ENCODE data around the gene NCK1.

The NCK1 gene

DNA sequence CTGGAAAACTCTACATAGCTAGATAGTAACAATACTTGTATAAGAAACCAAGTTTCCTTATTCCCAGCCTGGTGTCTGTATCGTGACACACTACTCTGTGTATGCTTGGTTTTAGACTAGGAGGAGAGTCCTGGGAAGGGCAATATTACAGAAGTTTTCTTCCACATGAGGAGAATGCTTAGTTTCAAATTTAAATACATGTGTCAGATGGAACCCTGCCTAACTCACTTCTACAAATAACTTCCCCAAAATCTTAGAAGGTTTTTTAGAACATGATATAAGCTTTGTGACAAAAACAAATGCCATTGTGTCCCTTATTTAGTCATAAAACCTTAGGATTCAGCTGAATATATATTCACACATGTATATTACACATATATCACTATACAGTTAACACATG is 88.6 kb downstream of the NCK1 start:
- Histone ChIP-seq H3K27ac (ENCODE audit: low read depth, low read length) (no peak overlapping the region), H2AFZ (ENCODE audit: insufficient read depth, low read length, poor library complexity) (no peak overlapping the region), H3K79me2 (ENCODE audit: control insufficient read depth, insufficient read depth, low read length, poor library complexity) (no peaks in the 10 kb centered on the region), H3K36me3 (ENCODE audit: control insufficient read depth in 1 of 2, insufficient read depth in 2 of 2, low read length in 2 of 2) (peaks cover 0 to 1% of the 10 kb centered on the region in 2 experiments), H4K91ac (ENCODE audit: low read depth, low read length) (no peak overlapping the region), H3K27me3 (ENCODE audit: insufficient read depth, low read length) (no peaks in the 10 kb centered on the region), H2BK120ac (ENCODE audit: insufficient read depth, low read length, poor library complexity) (no peak overlapping the region), H3K9ac (ENCODE audit: low read length) (no peak overlapping the region), H3K4me1 (ENCODE audit: control insufficient read depth in 1 of 2, insufficient read depth in 2 of 2, low read length in 2 of 2) (peaks cover 0 to 5% of the 10 kb centered on the region in 2 experiments), H3K79me1 (ENCODE audit: low read length) (no peaks in the 10 kb centered on the region), H2BK12ac (ENCODE audit: low read length) (no peak overlapping the region), H4K12ac (ENCODE audit: low read depth, low read length) (no peak overlapping the region), H3K23ac (ENCODE audit: low read length) (no peak overlapping the region), H4K8ac (ENCODE audit: low read depth, low read length) (no peak overlapping the region), H3K9me3 (ENCODE audit: insufficient read depth, low read depth, low read length) (no peaks in the 10 kb centered on the region), H2BK5ac (ENCODE audit: low read depth, low read length, poor library complexity) (no peak overlapping the region), H3K18ac (ENCODE audit: low read length) (no peak overlapping the region), H2AK5ac (ENCODE audit: low read length) (no peak overlapping the region), H3K4me2 (ENCODE audit: low read length) (no peak overlapping the region), H3K4ac (ENCODE audit: low read depth, low read length) (no peak overlapping the region), H3K4me3 (ENCODE audit: low read depth, low read length) (no peak overlapping the region), H3K14ac (ENCODE audit: low read length) (no peak overlapping the region)
- no CpG with 5 or more reads among the region's 1 CpG for WGBS (ENCODE audit: extremely low coverage, insufficient coverage, insufficient read length)
- DNase-seq: no peak

- Histone ChIP-seq H2BK120ac (ENCODE audit: insufficient read depth, low read length, poor library complexity) (no peak overlapping the region), H3K79me2 (ENCODE audit: control insufficient read depth, insufficient read depth, low read length, poor library complexity) (no peaks in the 10 kb centered on the region)
- WGBS (ENCODE audit: extremely low coverage, insufficient coverage, insufficient read length): no CpG with 5 or more reads among the region's 1 CpG
Observed at GRCh38 chr3:136952292-136952691, 90.3 kb downstream of the NCK1 start.

GRCh38 chr3:136954251-136954650 is 92.2 kb downstream of the NCK1 start:
- Histone ChIP-seq H3K79me2 (ENCODE audit: control insufficient read depth, insufficient read depth, low read length, poor library complexity) (no peaks in the 10 kb centered on the region), H3K79me1 (ENCODE audit: low read length) (no peaks in the 10 kb centered on the region), H4K12ac (ENCODE audit: low read depth, low read length) (no peak overlapping the region), H3K4me2 (ENCODE audit: low read length) (no peak overlapping the region), H3K23ac (ENCODE audit: low read length) (no peak overlapping the region), H3K27me3 (ENCODE audit: insufficient read depth, low read length) (no peaks in the 10 kb centered on the region), H3K4me3 (ENCODE audit: low read depth, low read length) (no peak overlapping the region), H3K18ac (ENCODE audit: low read length) (no peak overlapping the region), H2BK12ac (ENCODE audit: low read length) (no peak overlapping the region), H3K9me3 (ENCODE audit: insufficient read depth, low read depth, low read length) (no peaks in the 10 kb centered on the region), H3K9ac (ENCODE audit: low read length) (no peak overlapping the region), H3K27ac (ENCODE audit: low read depth, low read length) (no peak overlapping the region), H4K8ac (ENCODE audit: low read depth, low read length) (no peak overlapping the region), H3K4me1 (ENCODE audit: control insufficient read depth in 1 of 2, insufficient read depth in 2 of 2, low read length in 2 of 2) (peaks cover 7 to 14% of the 10 kb centered on the region in 2 experiments), H2AK5ac (ENCODE audit: low read length) (no peak overlapping the region), H3K4ac (ENCODE audit: low read depth, low read length) (no peak overlapping the region), H2AFZ (ENCODE audit: insufficient read depth, low read length, poor library complexity) (no peak overlapping the region), H2BK120ac (ENCODE audit: insufficient read depth, low read length, poor library complexity) (no peak overlapping the region), H3K36me3 (ENCODE audit: control insufficient read depth in 1 of 2, insufficient read depth in 2 of 2, low read length in 2 of 2) (no peaks in the 10 kb centered on the region), H3K14ac (ENCODE audit: low read length) (no peak overlapping the region), H2BK5ac (ENCODE audit: low read depth, low read length, poor library complexity) (no peak overlapping the region), H4K91ac (ENCODE audit: low read depth, low read length) (no peak overlapping the region)
- DNase-seq: peak in 1 of 2 donors; percentile 22
- WGBS (ENCODE audit: extremely low coverage, insufficient coverage, insufficient read length): no CpG with 5 or more reads among the region's 2 CpGs

More at GRCh38 chr3:136952292-136952691, 90.3 kb downstream of the NCK1 start:
- Histone ChIP-seq H3K23ac (ENCODE audit: low read length) (no peak overlapping the region), H3K18ac (ENCODE audit: low read length) (no peak overlapping the region), H4K91ac (ENCODE audit: low read depth, low read length) (no peak overlapping the region), H3K79me1 (ENCODE audit: low read length) (no peaks in the 10 kb centered on the region), H3K9ac (ENCODE audit: low read length) (no peak overlapping the region), H2AK5ac (ENCODE audit: low read length) (no peak overlapping the region), H2BK5ac (ENCODE audit: low read depth, low read length, poor library complexity) (no peak overlapping the region), H3K4me3 (ENCODE audit: low read depth, low read length) (no peak overlapping the region), H3K9me3 (ENCODE audit: insufficient read depth, low read depth, low read length) (no peaks in the 10 kb centered on the region), H3K27ac (ENCODE audit: low read depth, low read length) (no peak overlapping the region), H3K14ac (ENCODE audit: low read length) (no peak overlapping the region), H2AFZ (ENCODE audit: insufficient read depth, low read length, poor library complexity) (no peak overlapping the region), H3K36me3 (ENCODE audit: control insufficient read depth in 1 of 2, insufficient read depth in 2 of 2, low read length in 2 of 2) (no peaks in the 10 kb centered on the region), H3K4me2 (ENCODE audit: low read length) (no peak overlapping the region), H4K8ac (ENCODE audit: low read depth, low read length) (no peak overlapping the region), H3K27me3 (ENCODE audit: insufficient read depth, low read length) (no peaks in the 10 kb centered on the region), H4K12ac (ENCODE audit: low read depth, low read length) (no peak overlapping the region), H2BK12ac (ENCODE audit: low read length) (no peak overlapping the region), H3K4ac (ENCODE audit: low read depth, low read length) (no peak overlapping the region), H3K4me1 (ENCODE audit: control insufficient read depth in 1 of 2, insufficient read depth in 2 of 2, low read length in 2 of 2) (peaks cover 7 to 14% of the 10 kb centered on the region in 2 experiments)
- DNase-seq: peak; percentile 54 to 73

DNA sequence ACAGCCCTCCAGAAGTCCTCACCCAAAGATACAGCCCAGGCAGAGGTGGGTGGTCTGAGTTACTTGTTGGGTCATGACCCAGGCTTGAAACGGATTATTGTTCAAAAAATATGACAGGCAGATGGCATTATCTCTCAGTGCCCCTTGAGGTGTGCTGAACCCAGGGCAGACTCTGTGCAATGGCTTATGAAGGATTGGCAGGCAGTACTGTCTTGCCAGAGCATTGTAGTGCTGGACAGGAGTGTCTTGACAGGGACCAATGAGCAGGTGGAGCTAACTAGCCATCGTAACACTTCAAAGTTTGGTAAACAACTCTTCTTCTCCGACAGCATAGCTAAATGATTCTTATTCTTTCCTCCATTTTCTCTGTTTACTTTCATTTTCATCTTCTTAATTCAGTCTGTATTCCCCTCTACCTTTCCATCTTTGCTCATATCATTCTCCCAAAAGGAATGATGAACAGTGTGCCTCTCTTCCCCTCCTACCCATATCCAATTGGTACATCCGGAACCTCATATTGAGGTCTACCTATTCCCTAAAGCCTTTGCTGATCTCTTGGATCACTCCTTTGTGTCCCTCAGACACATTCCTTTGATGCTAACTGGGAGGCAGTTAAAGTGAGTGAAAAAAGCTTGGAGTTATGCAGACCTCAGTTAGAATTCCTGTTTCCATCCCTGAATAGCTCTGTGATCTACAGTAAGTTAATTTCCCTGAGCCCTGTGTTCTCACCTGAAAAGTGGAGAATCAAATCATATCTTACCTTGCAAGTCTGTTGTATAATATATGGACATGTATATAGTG is 93.2 kb downstream of the NCK1 start:
- H3K36me3 ChIP-seq (ENCODE audit: control insufficient read depth in 1 of 2, insufficient read depth in 2 of 2, low read length in 2 of 2): no peaks in the 10 kb centered on the region
- no peaks in the 10 kb centered on the region for H3K79me1 ChIP-seq (ENCODE audit: low read length)
- H2AFZ ChIP-seq (ENCODE audit: insufficient read depth, low read length, poor library complexity): no peak overlapping the region
- DNase-seq: peak in 1 of 2 donors; percentile 3
- no peak overlapping the region for H3K4me3 ChIP-seq (ENCODE audit: low read depth, low read length)
- H3K27ac ChIP-seq (ENCODE audit: low read depth, low read length): peak overlapping the region; percentile 16
- H3K79me2 ChIP-seq (ENCODE audit: control insufficient read depth, insufficient read depth, low read length, poor library complexity): no peaks in the 10 kb centered on the region
- no peaks in the 10 kb centered on the region for H3K9me3 ChIP-seq (ENCODE audit: insufficient read depth, low read depth, low read length)
- H3K4ac ChIP-seq (ENCODE audit: low read depth, low read length): no peak overlapping the region
- H3K14ac ChIP-seq (ENCODE audit: low read length): peak overlapping the region; percentile 60
- no peak overlapping the region for H2BK5ac ChIP-seq (ENCODE audit: low read depth, low read length, poor library complexity)
- no peak overlapping the region for H4K8ac ChIP-seq (ENCODE audit: low read depth, low read length)
- no peaks in the 10 kb centered on the region for H3K27me3 ChIP-seq (ENCODE audit: insufficient read depth, low read length)
- H4K12ac ChIP-seq (ENCODE audit: low read depth, low read length): no peak overlapping the region
- H3K4me2 ChIP-seq (ENCODE audit: low read length): no peak overlapping the region
- peaks cover 7 to 14% of the 10 kb centered on the region in 2 experiments for H3K4me1 ChIP-seq (ENCODE audit: control insufficient read depth in 1 of 2, insufficient read depth in 2 of 2, low read length in 2 of 2)
- no peak overlapping the region for H3K18ac ChIP-seq (ENCODE audit: low read length)
- no peak overlapping the region for H2AK5ac ChIP-seq (ENCODE audit: low read length)
- no CpG with 5 or more reads among the region's 4 CpGs for WGBS (ENCODE audit: extremely low coverage, insufficient coverage, insufficient read length)
- no peak overlapping the region for H2BK12ac ChIP-seq (ENCODE audit: low read length)
- no peak overlapping the region for H2BK120ac ChIP-seq (ENCODE audit: insufficient read depth, low read length, poor library complexity)
- H3K23ac ChIP-seq (ENCODE audit: low read length): no peak overlapping the region
- peak overlapping the region; percentile 2 for H4K91ac ChIP-seq (ENCODE audit: low read depth, low read length)
- no peak overlapping the region for H3K9ac ChIP-seq (ENCODE audit: low read length)

Data from trophoblast cell (in vitro differentiated cells and primary cell).